GM19467 (cell line): ENCODE data around the gene COL4A2.
"Not testable (repeated sequence)": the region's sequence is repeated elsewhere in the genome, so short reads cannot be mapped to it uniquely, and the experiment has no call there.

ENCODE experiments used
- ATAC-seq: cut with Tn5 transposase; IDR thresholded peaks from one replicate; pipeline ENCODE4 v1.9.1; 2021; ENCODE audit warnings: mild to moderate bottlenecking, moderate library complexity; ENCODE audit not compliant: unreplicated experiment

The COL4A2 gene

DNA sequence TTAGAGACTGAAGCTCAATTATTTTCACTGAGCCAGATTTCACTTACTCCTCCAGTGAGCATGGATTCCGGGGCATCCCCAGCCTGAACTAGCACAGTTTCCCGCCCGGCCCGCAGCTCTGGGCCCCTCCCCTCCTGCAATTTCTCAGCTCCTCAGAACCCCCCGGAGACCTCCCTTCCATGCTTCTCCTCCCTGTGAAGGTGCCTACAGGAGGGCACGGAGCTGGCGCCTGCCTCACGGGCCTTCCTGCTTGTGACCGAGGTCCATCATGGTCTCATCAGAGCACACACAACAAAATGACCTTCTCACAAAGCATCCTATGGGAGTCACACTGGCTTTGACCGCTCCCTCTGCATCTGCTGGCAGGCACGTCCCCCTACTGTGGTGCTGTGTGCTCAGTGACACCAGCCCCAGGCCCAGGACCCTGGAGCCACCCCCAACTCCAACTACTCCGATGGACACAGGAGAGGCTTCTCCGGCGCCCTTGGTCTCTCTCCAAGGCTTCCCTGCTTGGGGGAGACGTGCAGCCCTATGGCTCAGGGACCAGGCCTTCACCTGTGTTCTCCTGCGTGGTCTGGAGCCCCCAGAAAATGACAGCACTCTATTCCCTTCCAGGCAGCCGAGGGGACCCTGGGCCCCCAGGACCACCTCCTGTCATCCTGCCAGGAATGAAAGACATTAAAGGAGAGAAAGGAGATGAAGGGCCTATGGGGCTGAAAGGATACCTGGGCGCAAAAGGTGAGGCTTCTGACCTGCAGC is 177.4 kb downstream of the COL4A2 start:
- ATAC-seq, result no peak

GRCh38 chr13:110485604-110486003 is 178.5 kb downstream of the COL4A2 start:
- ATAC-seq, result no peak

GRCh38 chr13:110486061-110486715 is 179.1 kb downstream of the COL4A2 start:
- ATAC-seq, result no peak

DNA sequence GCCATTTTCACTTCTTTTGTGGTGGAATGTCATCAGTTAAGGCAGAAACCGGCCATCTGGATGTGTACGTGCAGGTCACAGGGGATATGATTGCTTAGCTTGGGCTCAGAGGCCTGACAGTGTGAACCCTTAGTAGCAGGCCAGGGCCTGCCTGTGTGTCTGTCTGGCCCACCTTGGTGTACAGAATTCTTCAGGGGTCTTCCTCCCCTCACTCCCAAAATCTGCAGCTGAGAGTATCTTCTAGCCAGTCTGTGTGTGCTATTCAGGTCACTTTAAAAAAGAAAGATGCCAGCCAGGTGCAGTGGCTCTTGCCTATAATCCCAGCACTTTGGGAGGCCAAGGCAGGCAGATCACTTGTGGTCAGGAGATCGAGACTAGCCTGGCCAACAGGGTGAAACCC is 179.8 kb downstream of the COL4A2 start:
- not testable (repeated sequence) for ATAC-seq

GRCh38 chr13:110490009-110490770 is 183.1 kb downstream of the COL4A2 start:
- ATAC-seq, result no peak

GRCh38 chr13:110491869-110492678 is 185.0 kb downstream of the COL4A2 start:
- no peak for ATAC-seq

- ATAC-seq, result no peak
These were observed 185.9 kb downstream of the COL4A2 start for GRCh38 chr13:110492679-110493593.

DNA sequence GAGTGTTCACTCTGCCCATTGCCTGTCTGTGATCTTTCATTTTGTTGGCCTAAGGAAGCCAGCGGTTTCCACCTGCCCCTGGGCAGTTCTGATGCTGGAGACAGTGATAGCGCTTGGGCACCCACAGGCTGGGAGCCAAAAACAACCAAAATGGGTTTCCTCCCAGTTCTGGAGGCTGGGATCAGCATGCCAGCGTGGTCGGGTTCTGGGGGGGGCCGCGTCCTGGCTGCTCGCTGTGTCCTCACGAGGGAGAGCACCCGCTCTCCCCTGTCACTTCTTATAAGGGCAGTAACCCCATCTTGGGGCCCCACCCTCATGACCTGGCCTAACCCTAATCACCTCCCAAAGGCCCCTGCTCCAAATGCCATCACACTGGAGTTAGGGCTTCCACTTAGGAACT is 186.5 kb downstream of the COL4A2 start:
- ATAC-seq, result no peak

- ATAC-seq, result no peak
These were observed 188.3 kb downstream of the COL4A2 start for GRCh38 chr13:110495376-110495775.

- no peak for ATAC-seq
These were observed 188.8 kb downstream of the COL4A2 start for GRCh38 chr13:110495881-110496280.

GRCh38 chr13:110496281-110496680 is 189.2 kb downstream of the COL4A2 start:
- ATAC-seq, result no peak

GRCh38 chr13:110497003-110497402 is 189.9 kb downstream of the COL4A2 start:
- no peak for ATAC-seq

DNA sequence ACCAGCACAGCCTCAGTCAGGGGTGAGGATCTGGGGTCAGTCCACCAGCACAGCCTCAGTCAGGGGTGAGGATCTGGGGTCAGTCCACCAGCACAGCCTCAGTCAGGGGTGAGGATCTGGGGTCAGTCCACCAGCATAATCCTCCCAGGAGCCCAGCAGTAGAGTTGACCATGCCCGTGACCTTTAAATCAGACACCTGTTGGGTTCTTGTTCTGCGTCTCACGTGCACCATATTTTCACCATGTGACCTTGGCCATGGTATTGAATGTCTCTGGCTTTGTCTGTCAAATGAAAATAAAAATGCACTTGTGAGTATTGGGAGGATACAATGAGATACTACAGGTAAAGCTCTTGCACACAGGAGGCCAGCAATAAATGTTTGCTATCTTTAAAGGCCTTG is 190.8 kb downstream of the COL4A2 start:
- ATAC-seq, result not testable (repeated sequence)

- no peak for ATAC-seq
These were observed 191.2 kb downstream of the COL4A2 start for GRCh38 chr13:110498327-110498726.

- no peak for ATAC-seq
These were observed 191.7 kb downstream of the COL4A2 start for GRCh38 chr13:110498765-110499164.

DNA sequence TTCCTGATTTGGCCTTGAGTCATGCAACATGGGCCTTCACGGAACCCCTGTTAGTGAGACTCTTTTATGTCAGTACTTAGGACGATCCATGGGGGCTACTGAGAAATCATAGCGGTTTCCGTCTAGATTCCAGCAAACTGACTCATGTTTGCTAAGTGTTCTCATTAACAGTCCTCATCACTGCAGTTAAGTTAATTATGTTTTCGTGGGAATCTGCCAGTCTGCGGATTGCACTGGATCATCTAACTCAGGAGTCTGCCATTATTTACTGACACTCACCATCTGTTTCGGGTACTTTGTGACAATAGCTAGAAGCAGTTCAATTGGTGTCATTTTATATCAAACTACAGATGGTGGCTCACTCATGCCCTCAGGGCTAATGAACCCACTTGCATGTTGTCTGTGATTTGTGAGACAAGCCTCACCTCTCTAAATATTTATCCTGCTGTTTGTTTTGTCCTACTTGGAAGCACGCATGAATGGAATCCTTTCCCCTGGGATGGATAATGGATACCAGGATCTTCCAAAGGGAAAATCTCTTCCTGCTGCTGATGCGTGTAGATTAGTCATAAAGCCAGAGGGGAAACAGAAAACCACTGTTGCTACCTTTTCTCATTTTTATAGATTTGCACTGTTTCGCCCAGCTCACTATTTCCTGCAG is 192.7 kb downstream of the COL4A2 start:
- no peak for ATAC-seq

DNA sequence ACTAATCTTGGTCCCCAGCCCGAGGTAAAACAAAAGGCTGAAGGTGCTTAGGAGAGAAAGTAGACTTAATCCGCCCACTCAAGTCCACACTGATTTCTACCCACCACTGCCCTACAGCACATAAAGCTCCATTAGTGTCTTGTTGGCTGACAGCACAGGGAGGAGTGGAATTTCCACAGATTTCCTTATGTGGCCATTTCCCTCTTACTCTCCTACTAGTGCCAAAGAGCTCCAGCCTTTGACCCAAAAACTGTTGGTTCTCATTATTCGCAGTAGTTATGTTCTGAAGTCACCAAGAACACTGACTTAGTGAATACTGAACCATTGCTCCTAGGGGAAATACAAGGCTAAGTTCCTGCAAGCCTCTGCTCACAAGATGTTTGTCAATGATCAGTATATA is 193.3 kb downstream of the COL4A2 start:
- no peak for ATAC-seq

DNA sequence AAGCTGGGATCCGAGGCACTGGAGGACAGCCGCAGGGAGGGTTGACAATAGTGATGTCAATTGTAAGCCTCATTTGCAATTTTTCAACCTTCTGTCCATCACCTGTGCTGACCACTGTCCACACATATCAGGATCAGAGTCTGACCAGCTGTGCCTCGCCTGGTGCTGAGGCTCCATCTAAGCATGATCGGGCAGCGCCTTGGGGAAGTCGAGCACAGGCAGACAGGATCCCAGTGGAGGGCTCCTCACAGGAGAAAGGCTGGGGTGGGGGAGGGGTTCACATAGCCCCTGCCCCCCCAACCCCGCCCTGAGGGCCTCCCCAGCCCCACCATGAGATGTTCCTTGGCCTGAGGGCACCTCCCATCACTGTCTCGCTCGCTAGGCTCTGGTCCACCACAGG is 194.1 kb downstream of the COL4A2 start:
- ATAC-seq, result no peak
